Adrenal gland (tissue), 5 donors: ENCODE data around the gene MRPL55.

Experiments
- POLR2A ChIP-seq, 2 donors: fragments of 450-650 bp; IDR thresholded peaks; one replicate each; pipeline ENCODE4 v1.6.1; 2017; ENCODE audit warnings: antibody characterized with exemption in 2 of 2, mild to moderate bottlenecking in 2 of 2, moderate library complexity in 1 of 2
- TF ChIP-seq, protein P1 (sequence below), 6 experiments: fragments of 450-650 bp in 4 of 6; fragments of 200-600 bp in 2 of 6; sonication (generic) in 1 of 6; IDR thresholded peaks; 1 replicate in 5 of 6; 2 replicates in 1 of 6; pipeline versions ENCODE4 v1.5.1 to v1.8.0; 2016 to 2021; ENCODE audit warnings: antibody characterized with exemption in 6 of 6, mild to moderate bottlenecking in 2 of 6, moderate library complexity in 1 of 6
- donor health status: DM: no; HTN: no; CAD: no.

DNA sequence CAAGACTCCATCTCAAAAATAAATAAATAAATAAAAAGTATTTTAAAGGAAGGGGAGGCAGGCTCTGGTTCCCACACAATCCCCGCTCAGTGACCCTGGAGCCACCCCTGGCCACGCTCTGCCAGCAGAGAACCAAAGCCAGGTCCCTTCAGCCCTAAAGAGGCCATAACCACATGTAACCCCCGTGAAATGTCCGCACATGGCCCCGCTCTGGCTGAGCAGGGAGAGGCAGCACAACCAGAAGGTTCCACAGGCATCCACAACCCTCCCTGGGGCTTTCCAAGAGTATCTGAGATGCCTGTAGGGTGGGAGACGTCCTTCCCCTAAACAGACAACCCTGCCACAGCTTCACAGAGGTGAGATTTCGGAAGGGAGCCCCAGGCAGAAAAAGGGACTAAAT is 28.0 kb downstream of the MRPL55 start:
- TF ChIP-seq, protein P1, sequence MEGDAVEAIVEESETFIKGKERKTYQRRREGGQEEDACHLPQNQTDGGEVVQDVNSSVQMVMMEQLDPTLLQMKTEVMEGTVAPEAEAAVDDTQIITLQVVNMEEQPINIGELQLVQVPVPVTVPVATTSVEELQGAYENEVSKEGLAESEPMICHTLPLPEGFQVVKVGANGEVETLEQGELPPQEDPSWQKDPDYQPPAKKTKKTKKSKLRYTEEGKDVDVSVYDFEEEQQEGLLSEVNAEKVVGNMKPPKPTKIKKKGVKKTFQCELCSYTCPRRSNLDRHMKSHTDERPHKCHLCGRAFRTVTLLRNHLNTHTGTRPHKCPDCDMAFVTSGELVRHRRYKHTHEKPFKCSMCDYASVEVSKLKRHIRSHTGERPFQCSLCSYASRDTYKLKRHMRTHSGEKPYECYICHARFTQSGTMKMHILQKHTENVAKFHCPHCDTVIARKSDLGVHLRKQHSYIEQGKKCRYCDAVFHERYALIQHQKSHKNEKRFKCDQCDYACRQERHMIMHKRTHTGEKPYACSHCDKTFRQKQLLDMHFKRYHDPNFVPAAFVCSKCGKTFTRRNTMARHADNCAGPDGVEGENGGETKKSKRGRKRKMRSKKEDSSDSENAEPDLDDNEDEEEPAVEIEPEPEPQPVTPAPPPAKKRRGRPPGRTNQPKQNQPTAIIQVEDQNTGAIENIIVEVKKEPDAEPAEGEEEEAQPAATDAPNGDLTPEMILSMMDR (IDR thresholded peaks at IDR 0.05): no peak
- no peak for TF ChIP-seq POLR2A (IDR thresholded peaks at IDR 0.05)
